ENCODE data around the gene CAMKMT.

CAMKMT gene

GRCh38 chr2:44769349-44770011, 407.7 kb downstream of the CAMKMT start:
- DNase-seq (ENCODE audit: low spot score) = no peak
- TF ChIP-seq CTCF (conservative IDR thresholded peaks at IDR 0.05; ENCODE audit: low read depth) = no peak
- ChIA-PET CTCF (interaction anchor here (0.6 to 0.7 kb wide), 2 partner anchors 15 to 159 kb away, joined by 3 to 4 read pairs; no protein-coding TSS in a partner anchor), POLR2A (ENCODE audit: low non-redundant PET) (interaction anchor here (0.6 kb wide), 1 partner anchor 228 kb away, joined by 6 read pairs; no protein-coding TSS in a partner anchor)
- no peak overlapping the region for H3K27ac ChIP-seq

GRCh38 chr2:44770221-44771195, 408.8 kb downstream of the CAMKMT start:
- no peak for TF ChIP-seq CTCF (conservative IDR thresholded peaks at IDR 0.05; ENCODE audit: low read depth)
- no peak overlapping the region for H3K27ac ChIP-seq
- no peak for DNase-seq (ENCODE audit: low spot score)
- CTCF ChIA-PET = interaction anchor here (0.6 kb wide), 1 partner anchor 305 kb away, joined by 5 read pairs; no protein-coding TSS in a partner anchor
- POLR2A ChIA-PET (ENCODE audit: low non-redundant PET) = interaction anchor here (0.6 kb wide), 1 partner anchor 229 kb away, joined by 6 read pairs; no protein-coding TSS in a partner anchor

GRCh38 chr2:44771522-44771921, 409.8 kb downstream of the CAMKMT start:
- H3K27ac ChIP-seq = no peak overlapping the region
- POLR2A ChIA-PET (ENCODE audit: low non-redundant PET) = no interaction called here
- no peak for TF ChIP-seq CTCF (conservative IDR thresholded peaks at IDR 0.05; ENCODE audit: low read depth)
- CTCF ChIA-PET = no interaction called here
- DNase-seq (ENCODE audit: low spot score) = no peak

- no peak for DNase-seq (ENCODE audit: low spot score)
- no peak overlapping the region for H3K27ac ChIP-seq
- TF ChIP-seq CTCF (conservative IDR thresholded peaks at IDR 0.05; ENCODE audit: low read depth) = no peak
- ChIA-PET POLR2A (ENCODE audit: low non-redundant PET) (no interaction called here), CTCF (no interaction called here)
These were observed 410.4 kb downstream of the CAMKMT start for GRCh38 chr2:44772131-44772530.

- ChIA-PET CTCF (no interaction called here), POLR2A (ENCODE audit: low non-redundant PET) (no interaction called here)
- no peak for TF ChIP-seq CTCF (conservative IDR thresholded peaks at IDR 0.05; ENCODE audit: low read depth)
- no peak overlapping the region for H3K27ac ChIP-seq
- DNase-seq (ENCODE audit: low spot score) = no peak
These were observed 411.1 kb downstream of the CAMKMT start for GRCh38 chr2:44772669-44773378.

Data from RWPE1 (cell line).